Upper lobe of left lung (tissue), 6 donors: ENCODE measurements around the gene ATP5ME. TPM values are rescaled to one million over a fixed set of nuclear protein-coding genes. Genes with fewer than 3 reads are reported as not detected.

Source experiments
- ATAC-seq, 2 donors: fragments of 200-7000 bp; cut with Tn5 transposase; one replicate each; pipeline ENCODE4 v1.9.1; 2022; ENCODE audit warnings: mild to moderate bottlenecking in 2 of 2, moderate library complexity in 2 of 2; ENCODE audit not compliant: low FRiP score in 2 of 2
- DNase-seq, 2 donors: peaks; one replicate each; pipeline ENCODE4 v3.0.0-alpha.2; 2019 to 2020
- H3K27ac ChIP-seq, 4 donors: fragments of 200-600 bp; sonication (generic); one replicate each; pipeline ENCODE4 v1.5.1; 2016 to 2019
- H3K27me3 ChIP-seq, 4 donors: fragments of 200-600 bp; sonication (generic); one replicate each; pipeline ENCODE4 v1.5.1; 2017 to 2019
- H3K36me3 ChIP-seq, 4 donors: fragments of 200-600 bp; sonication (generic); one replicate each; pipeline ENCODE4 v1.5.1; 2016 to 2019
- H3K4me1 ChIP-seq, 4 donors: fragments of 200-600 bp; sonication (generic); one replicate each; pipeline ENCODE4 v1.5.1; 2018 to 2019
- H3K4me3 ChIP-seq, 4 donors: fragments of 200-600 bp; sonication (generic); one replicate each; pipeline ENCODE4 v1.5.1; 2017 to 2019; ENCODE audit warnings: mild to moderate bottlenecking in 2 of 4, moderate library complexity in 1 of 4
- H3K9me3 ChIP-seq, 4 donors: fragments of 200-600 bp; sonication (generic); one replicate each; pipeline ENCODE4 v1.5.1; 2018 to 2019
- CTCF ChIP-seq, 6 experiments: fragments of 450-650 bp in 4 of 6; fragments of 200-600 bp in 2 of 6; sonication (generic) in 2 of 6; IDR thresholded peaks; one replicate each; pipeline ENCODE4 v1.5.1; 2016 to 2019; ENCODE audit warnings: antibody characterized with exemption in 6 of 6
- EP300 ChIP-seq, 4 donors: sonication (generic); formaldehyde crosslinking; IDR thresholded peaks; one replicate each; pipeline ENCODE4 v1.5.1; 2017; ENCODE audit warnings: antibody characterized with exemption in 4 of 4, control low read depth in 2 of 4
- POLR2A ChIP-seq, 4 donors: fragments of 450-650 bp; IDR thresholded peaks; one replicate each; pipeline ENCODE4 v1.5.1; 2016 to 2017; ENCODE audit warnings: antibody characterized with exemption in 4 of 4, mild to moderate bottlenecking in 2 of 4
- POLR2AphosphoS5 ChIP-seq, 2 donors: sonication (generic); formaldehyde crosslinking; IDR thresholded peaks; one replicate each; pipeline ENCODE4 v1.5.1; 2017; ENCODE audit warnings: antibody characterized with exemption in 2 of 2
- WGBS, 2 donors: methylation state at CpG; one replicate each; pipeline ENCODE4 v1.1.5; 2017 to 2018; 5-methylcytosine and 5-hydroxymethylcytosine counted together
- total RNA-seq, 6 donors: library from RNA; depleted of rRNA in 4 of 6; stranded (reverse); fragments of >200 nt in 4 of 6; gene quantifications; one replicate each; pipeline versions ENCODE4 v1.1.0 to v1.2.1, GENCODE V29; 2016 to 2021
- donor health status: DM: no; HTN: no; CAD: no; lungs with moderate emphysema.
- donor health status: DM: no; HTN: yes; CAD: no; lungs with severe emphysema.

ATP5ME gene
- 100 to 1,000 TPM in 3 of 6 donors, 10 to 100 TPM in 3; 22.6 to 216 (median 106) TPM for total RNA-seq

- peak; percentile 99 to 100 for DNase-seq
- Histone ChIP-seq H3K27me3 (no peaks in the 10 kb centered on the region), H3K4me3 (peak within 1 kb of the TSS; percentile 50 to 97 (median 75)), H3K4me1 (peaks cover 11 to 28% (median 17%) of the 10 kb centered on the region in 4 donors), H3K9me3 (no peaks in the 10 kb centered on the region), H3K36me3 (peaks cover 3 to 32% (median 15%) of the 10 kb centered on the region in 4 donors), H3K27ac (peak within 1 kb of the TSS; percentile 89 to 98 (median 92))
- peak in 1 of 4 donors; percentile 56 for TF ChIP-seq EP300 (IDR thresholded peaks at IDR 0.05)
- peak; percentile 88 to 91 for TF ChIP-seq POLR2AphosphoS5 (IDR thresholded peaks at IDR 0.05)
- peak; percentile 80 to 100 (median 98) for TF ChIP-seq CTCF (IDR thresholded peaks at IDR 0.05)
- peak; percentile 23 to 91 (median 82) for TF ChIP-seq POLR2A (IDR thresholded peaks at IDR 0.05)
- peak; percentile 95 to 96 for ATAC-seq
- 0% methylated on average over 6 to 24 of the region's 84 CpGs for WGBS, 2 donors
Observed at GRCh38 chr4:674172-675035, at the start of gene ATP5ME, which contains the start of gene MYL5. ATP5ME (minus strand) TSS chr4:674276; CDS start chr4:674247, 29 bp downstream. MYL5 (plus strand) TSS chr4:674542; CDS start chr4:678027, 3,485 bp downstream.

- DNase-seq (peak in 1 of 2 donors; percentile 81), ATAC-seq (no peak)
- peaks cover 0 to 11% (median 8%) of the 10 kb centered on the region in 4 donors for H3K36me3 ChIP-seq
- no peak for TF ChIP-seq CTCF (IDR thresholded peaks at IDR 0.05)
- TF ChIP-seq POLR2A (IDR thresholded peaks at IDR 0.05) = no peak
- TF ChIP-seq EP300 (IDR thresholded peaks at IDR 0.05) = no peak
- TF ChIP-seq POLR2AphosphoS5 (IDR thresholded peaks at IDR 0.05) = no peak
- H3K4me3 ChIP-seq = no peak overlapping the region
- H3K27ac ChIP-seq = peak overlapping the region in 1 of 4 donors; percentile 43
- H3K9me3 ChIP-seq = no peaks in the 10 kb centered on the region
- H3K4me1 ChIP-seq = peaks cover 19 to 40% (median 28%) of the 10 kb centered on the region in 4 donors
- no peaks in the 10 kb centered on the region for H3K27me3 ChIP-seq
- 97 to 98% methylated on average over 59 to 61 of the region's 61 CpGs for WGBS, 2 donors
Observed at GRCh38 chr4:722851-723360, 48.8 kb upstream of the ATP5ME start.

GRCh38 chr4:722169-722725, 48.2 kb upstream of the ATP5ME start:
- Histone ChIP-seq H3K4me3 (no peak overlapping the region), H3K36me3 (peaks cover 0 to 11% (median 8%) of the 10 kb centered on the region in 4 donors), H3K9me3 (no peaks in the 10 kb centered on the region), H3K4me1 (peaks cover 19 to 46% (median 27%) of the 10 kb centered on the region in 4 donors), H3K27me3 (no peaks in the 10 kb centered on the region), H3K27ac (no peak overlapping the region)
- TF ChIP-seq POLR2A (IDR thresholded peaks at IDR 0.05) (no peak), EP300 (IDR thresholded peaks at IDR 0.05) (no peak), CTCF (IDR thresholded peaks at IDR 0.05) (no peak), POLR2AphosphoS5 (IDR thresholded peaks at IDR 0.05) (no peak)
- WGBS, 2 donors = 90 to 96% methylated on average over 37 to 47 of the region's 47 CpGs
- peak in 1 of 2 donors; percentile 81 for DNase-seq
- no peak for ATAC-seq

GRCh38 chr4:721261-722168, 47.4 kb upstream of the ATP5ME start:
- H3K36me3 ChIP-seq = peaks cover 0 to 11% (median 8%) of the 10 kb centered on the region in 4 donors
- 59 to 66% methylated on average over 31 of the region's 31 CpGs for WGBS, 2 donors
- no peaks in the 10 kb centered on the region for H3K9me3 ChIP-seq
- TF ChIP-seq CTCF (IDR thresholded peaks at IDR 0.05) (no peak), POLR2A (IDR thresholded peaks at IDR 0.05) (no peak), EP300 (IDR thresholded peaks at IDR 0.05) (no peak), POLR2AphosphoS5 (IDR thresholded peaks at IDR 0.05) (no peak)
- H3K4me3 ChIP-seq = no peak overlapping the region
- DNase-seq = peak in 1 of 2 donors; percentile 62
- no peaks in the 10 kb centered on the region for H3K27me3 ChIP-seq
- H3K27ac ChIP-seq = peak overlapping the region; percentile 0 to 57 (median 48)
- H3K4me1 ChIP-seq = peaks cover 15 to 43% (median 20%) of the 10 kb centered on the region in 4 donors
- ATAC-seq = peak; percentile 11 to 27
